ENCODE measurements around the gene MYT1.

DNA sequence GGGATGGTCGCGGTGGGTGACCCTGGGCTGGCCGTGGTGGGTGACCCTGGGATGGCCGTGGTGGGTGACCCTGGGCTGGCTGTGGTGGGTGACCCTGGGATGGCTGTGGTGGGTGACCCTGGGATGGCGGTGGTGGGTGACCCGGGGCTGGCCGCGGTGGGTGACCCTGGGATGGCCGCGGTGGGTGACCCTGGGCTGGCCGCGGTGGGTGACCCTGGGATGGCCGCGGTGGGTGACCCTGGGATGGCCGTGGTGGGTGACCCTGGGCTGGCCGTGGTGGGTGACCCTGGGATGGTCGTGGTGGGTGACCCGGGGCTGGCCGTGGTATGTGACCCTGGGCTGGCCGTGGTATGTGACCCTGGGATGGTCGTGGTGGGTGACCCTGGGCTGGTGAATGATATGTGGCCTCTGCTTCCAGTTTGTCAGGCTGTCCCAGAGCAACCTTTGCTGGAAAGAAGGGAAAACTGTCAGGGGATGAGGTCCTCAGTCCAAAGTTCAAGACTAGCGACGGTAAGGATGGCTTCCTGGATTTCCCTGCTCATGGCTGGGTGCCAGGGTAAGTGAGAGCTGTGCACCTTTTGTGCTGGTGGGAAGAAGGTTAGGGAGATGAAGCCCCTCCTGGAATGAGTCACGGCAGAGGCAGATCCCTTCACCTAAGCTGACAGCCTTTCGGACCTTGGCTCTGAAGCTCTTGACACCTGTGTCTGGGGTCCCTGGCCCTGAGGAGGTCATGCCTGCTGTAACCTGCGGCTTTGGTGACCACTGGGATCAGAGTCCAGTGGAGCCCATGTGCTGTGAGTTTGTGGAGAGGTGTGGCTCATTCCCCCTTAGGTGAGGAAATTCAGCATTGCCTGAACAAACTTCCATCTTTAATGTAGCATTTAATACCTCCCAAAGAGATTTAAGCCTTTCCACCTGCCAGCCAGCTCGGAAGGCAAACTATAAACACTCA lies 72.2 kb downstream of the MYT1 start:
- TF ChIP-seq POLR2AphosphoS5 (IDR thresholded peaks at IDR 0.05; ENCODE audit: low read depth), result no peak
- TF ChIP-seq, protein P1, sequence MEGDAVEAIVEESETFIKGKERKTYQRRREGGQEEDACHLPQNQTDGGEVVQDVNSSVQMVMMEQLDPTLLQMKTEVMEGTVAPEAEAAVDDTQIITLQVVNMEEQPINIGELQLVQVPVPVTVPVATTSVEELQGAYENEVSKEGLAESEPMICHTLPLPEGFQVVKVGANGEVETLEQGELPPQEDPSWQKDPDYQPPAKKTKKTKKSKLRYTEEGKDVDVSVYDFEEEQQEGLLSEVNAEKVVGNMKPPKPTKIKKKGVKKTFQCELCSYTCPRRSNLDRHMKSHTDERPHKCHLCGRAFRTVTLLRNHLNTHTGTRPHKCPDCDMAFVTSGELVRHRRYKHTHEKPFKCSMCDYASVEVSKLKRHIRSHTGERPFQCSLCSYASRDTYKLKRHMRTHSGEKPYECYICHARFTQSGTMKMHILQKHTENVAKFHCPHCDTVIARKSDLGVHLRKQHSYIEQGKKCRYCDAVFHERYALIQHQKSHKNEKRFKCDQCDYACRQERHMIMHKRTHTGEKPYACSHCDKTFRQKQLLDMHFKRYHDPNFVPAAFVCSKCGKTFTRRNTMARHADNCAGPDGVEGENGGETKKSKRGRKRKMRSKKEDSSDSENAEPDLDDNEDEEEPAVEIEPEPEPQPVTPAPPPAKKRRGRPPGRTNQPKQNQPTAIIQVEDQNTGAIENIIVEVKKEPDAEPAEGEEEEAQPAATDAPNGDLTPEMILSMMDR (IDR thresholded peaks at IDR 0.05; ENCODE audit: insufficient read depth, low read length), result no peak
